A673 (cell line): ENCODE data around the gene RNF213.

Experiments
- EZH2 ChIP-seq: fragments of 200-600 bp; sonication (generic); IDR thresholded peaks from 2 replicates; pipeline ENCODE4 v1.6.1; 2017; ENCODE audit warnings: borderline replicate concordance, low read depth, mild to moderate bottlenecking, mixed read lengths, antibody characterized with exemption, low read length; ENCODE audit not compliant: poor library complexity, severe bottlenecking
- TF ChIP-seq, protein P1 (sequence below): fragments of 300-800, 200-600 bp; sonication (generic); conservative IDR thresholded peaks from 2 replicates; pipeline ENCODE4 v1.5.1; 2017; ENCODE audit warnings: low read depth, mild to moderate bottlenecking, antibody characterized with exemption, low read length, moderate library complexity, mixed read lengths

DNA sequence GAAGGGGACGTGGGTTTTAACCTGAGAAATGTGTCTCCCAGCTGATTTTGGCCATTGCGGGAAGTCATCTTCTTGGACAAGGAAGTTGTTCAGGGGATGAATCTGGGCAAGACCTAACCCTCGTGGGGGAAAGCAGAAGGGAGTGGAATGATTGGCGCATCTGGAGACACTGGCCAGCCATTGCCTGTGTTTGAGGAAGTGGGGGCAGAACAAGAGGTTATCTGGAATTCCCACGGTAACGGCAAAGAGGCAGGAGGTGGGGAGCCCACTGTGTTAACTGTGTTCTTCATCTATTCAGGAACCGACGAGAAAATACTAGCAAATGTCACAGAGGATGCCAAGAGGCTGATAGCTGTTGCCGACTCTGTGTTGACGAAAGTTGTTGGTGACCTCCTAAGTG is 66.9 kb downstream of the RNF213 start:
- TF ChIP-seq, protein P1, sequence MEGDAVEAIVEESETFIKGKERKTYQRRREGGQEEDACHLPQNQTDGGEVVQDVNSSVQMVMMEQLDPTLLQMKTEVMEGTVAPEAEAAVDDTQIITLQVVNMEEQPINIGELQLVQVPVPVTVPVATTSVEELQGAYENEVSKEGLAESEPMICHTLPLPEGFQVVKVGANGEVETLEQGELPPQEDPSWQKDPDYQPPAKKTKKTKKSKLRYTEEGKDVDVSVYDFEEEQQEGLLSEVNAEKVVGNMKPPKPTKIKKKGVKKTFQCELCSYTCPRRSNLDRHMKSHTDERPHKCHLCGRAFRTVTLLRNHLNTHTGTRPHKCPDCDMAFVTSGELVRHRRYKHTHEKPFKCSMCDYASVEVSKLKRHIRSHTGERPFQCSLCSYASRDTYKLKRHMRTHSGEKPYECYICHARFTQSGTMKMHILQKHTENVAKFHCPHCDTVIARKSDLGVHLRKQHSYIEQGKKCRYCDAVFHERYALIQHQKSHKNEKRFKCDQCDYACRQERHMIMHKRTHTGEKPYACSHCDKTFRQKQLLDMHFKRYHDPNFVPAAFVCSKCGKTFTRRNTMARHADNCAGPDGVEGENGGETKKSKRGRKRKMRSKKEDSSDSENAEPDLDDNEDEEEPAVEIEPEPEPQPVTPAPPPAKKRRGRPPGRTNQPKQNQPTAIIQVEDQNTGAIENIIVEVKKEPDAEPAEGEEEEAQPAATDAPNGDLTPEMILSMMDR = no peak
- TF ChIP-seq EZH2 = no peak
